OCI-LY1 (cell line): ENCODE measurements around the gene SUSD3.

Experiments used
- CTCF ChIP-seq: fragments of 200-600 bp; sonication (generic), shearing (Covaris generic); IDR thresholded peaks from 2 replicates; pipeline ENCODE4 v1.5.1; 2017; ENCODE audit warnings: mild to moderate bottlenecking, antibody characterized with exemption, low read length, moderate library complexity, mixed read lengths
- EZH2 ChIP-seq: fragments of 200-600 bp; sonication (generic), shearing (Covaris generic); IDR thresholded peaks from 2 replicates; pipeline ENCODE4 v1.8.0; 2017; ENCODE audit warnings: borderline replicate concordance, mixed run types, mild to moderate bottlenecking, antibody characterized with exemption, low read length, moderate library complexity, mixed read lengths

GRCh38 chr9:93127395-93127911 is 69.0 kb downstream of the SUSD3 start:
- TF ChIP-seq EZH2, result no peak
- TF ChIP-seq CTCF, result no peak
